Measurements from ENCODE around the gene CDC40.
"Not testable (repeated sequence)": the region's sequence is repeated elsewhere in the genome, so short reads cannot be mapped to it uniquely, and the experiment has no call there.

Gene CDC40

DNA sequence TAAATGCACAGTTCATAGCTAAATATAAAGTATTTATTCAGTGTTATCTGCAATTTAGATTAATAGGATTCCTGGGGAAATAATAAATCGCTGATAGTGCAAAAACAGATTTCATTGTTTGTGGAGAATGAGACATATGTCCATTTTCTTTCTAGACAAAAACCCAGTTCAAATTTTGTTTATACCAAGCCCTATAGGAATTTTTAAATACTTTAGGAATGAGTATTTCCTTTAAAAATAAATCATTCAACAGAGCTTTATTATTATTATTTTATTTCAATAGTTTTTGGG lies 91.5 kb downstream of the CDC40 start:
- no peak for DNase-seq (ENCODE audit: low read depth)

DNA sequence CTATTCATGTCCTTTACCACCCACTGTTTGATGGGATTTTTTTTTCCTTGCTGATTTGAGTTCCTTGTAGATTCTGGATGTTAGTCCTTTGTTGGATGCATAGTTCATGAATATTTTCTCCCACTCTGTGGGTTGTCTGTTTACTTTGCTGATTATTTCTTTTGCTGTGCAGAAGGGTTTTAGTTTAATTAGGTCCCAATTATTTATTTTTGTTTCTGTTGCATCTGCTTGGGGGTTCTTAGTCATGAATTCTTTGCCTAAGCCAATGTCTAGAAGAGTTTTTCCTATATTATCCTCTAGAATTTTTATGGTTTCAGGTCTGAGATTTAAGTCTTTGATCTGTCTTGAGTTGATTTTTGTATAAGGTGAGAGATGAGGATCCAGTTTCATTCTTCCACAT lies 92.6 kb downstream of the CDC40 start:
- DNase-seq (ENCODE audit: low read depth), result not testable (repeated sequence)

DNA sequence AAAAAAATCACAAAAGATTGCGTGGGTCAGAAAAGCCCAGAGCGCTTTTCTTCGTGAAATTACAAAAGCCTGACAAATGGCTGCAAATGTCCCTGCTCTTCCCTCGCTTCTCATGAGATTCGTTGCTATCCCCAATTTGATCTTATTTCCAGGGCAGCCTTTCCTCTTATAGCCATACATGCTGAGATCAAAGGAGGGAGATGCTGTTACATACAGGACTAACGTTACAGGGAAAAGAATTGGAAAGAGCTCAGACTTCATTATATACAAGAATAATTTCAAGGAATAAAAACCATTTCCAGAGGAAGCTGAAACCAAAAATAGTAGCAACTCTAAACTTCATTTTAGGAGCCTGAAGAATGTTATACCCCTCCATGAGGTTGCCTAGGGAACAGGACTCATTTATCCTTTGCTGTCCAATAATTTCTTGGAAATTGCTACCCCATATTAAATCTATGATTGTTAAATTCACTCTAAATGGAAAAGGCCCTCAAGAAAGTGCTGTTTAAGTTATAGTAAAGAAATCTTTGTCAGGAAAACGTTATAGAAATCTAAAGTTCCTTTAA lies 97.0 kb downstream of the CDC40 start:
- DNase-seq (ENCODE audit: low read depth), result no peak
